Glutamatergic neuron (in vitro differentiated cells): Measurements from ENCODE around the gene GLIS1. TPM values are rescaled to one million over a fixed set of nuclear protein-coding genes. Genes with fewer than 3 reads are reported as not detected.

Experiments
- DNase-seq: peaks from one replicate; pipeline ENCODE4 v3.0.0; 2022
- H3K27ac Mint-ChIP-seq: one replicate; pipeline ENCODE4 v1.8.0; 2020; ENCODE audit warnings: mild to moderate bottlenecking, mixed read lengths, inconsistent platforms; ENCODE audit not compliant: unreplicated experiment
- H3K27me3 Mint-ChIP-seq: one replicate; pipeline ENCODE4 v1.8.0; 2020; ENCODE audit warnings: mild to moderate bottlenecking, moderate library complexity, mixed read lengths, inconsistent platforms; ENCODE audit not compliant: unreplicated experiment
- H3K36me3 Mint-ChIP-seq: one replicate; pipeline ENCODE4 v1.8.0; 2020; ENCODE audit warnings: mild to moderate bottlenecking, mixed read lengths, inconsistent platforms; ENCODE audit not compliant: unreplicated experiment
- H3K4me1 Mint-ChIP-seq: one replicate; pipeline ENCODE4 v1.8.0; 2020; ENCODE audit warnings: mild to moderate bottlenecking, low read depth, mixed read lengths, inconsistent platforms; ENCODE audit not compliant: unreplicated experiment
- H3K4me3 Mint-ChIP-seq: one replicate; pipeline ENCODE4 v1.8.0; 2020; ENCODE audit warnings: mild to moderate bottlenecking, mixed read lengths, inconsistent platforms; ENCODE audit not compliant: unreplicated experiment
- H3K9me3 Mint-ChIP-seq: one replicate; pipeline ENCODE4 v1.8.0; 2020; ENCODE audit warnings: mild to moderate bottlenecking, moderate library complexity, mixed read lengths, inconsistent platforms; ENCODE audit not compliant: unreplicated experiment
- total RNA-seq: library from RNA; stranded (reverse); fragmentation: NEBNext Ultra II Directional; extraction: Animal tissue kit (Norgen Biotek cat#: 25700); gene quantifications from one replicate; pipeline ENCODE4 v1.2.1, GENCODE V29; 2021; ENCODE audit not compliant: unreplicated experiment
- TF ChIP-seq, protein P1 (sequence below): fragments of 200-600 bp; sonication (generic); IDR thresholded peaks from one replicate; pipeline ENCODE4 v1.5.0; 2021; ENCODE audit not compliant: partially characterized antibody, unreplicated experiment

The GLIS1 gene
- total RNA-seq, 1 donor from 2014 or later: 0.76 TPM

DNA sequence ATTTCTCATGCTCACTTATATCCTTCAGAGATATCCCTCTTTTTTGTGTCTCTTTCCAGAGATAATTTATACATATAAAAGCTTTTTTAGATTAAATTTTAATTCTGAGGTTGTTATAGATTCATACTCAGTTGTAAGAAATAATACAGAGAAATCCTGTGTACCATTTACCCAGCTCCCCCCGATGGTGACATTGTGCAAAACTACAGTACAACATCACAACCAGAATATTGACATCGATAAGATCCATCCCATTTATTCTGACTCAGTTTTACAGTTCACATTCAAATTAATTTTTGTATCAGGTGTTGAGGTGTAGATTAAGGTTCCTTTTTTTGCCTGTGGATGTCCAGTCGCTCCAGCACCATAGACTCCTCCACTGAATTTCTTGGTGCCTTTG lies 265.5 kb downstream of the GLIS1 start:
- TF ChIP-seq, protein P1, sequence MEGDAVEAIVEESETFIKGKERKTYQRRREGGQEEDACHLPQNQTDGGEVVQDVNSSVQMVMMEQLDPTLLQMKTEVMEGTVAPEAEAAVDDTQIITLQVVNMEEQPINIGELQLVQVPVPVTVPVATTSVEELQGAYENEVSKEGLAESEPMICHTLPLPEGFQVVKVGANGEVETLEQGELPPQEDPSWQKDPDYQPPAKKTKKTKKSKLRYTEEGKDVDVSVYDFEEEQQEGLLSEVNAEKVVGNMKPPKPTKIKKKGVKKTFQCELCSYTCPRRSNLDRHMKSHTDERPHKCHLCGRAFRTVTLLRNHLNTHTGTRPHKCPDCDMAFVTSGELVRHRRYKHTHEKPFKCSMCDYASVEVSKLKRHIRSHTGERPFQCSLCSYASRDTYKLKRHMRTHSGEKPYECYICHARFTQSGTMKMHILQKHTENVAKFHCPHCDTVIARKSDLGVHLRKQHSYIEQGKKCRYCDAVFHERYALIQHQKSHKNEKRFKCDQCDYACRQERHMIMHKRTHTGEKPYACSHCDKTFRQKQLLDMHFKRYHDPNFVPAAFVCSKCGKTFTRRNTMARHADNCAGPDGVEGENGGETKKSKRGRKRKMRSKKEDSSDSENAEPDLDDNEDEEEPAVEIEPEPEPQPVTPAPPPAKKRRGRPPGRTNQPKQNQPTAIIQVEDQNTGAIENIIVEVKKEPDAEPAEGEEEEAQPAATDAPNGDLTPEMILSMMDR: peak; percentile 21
- H3K9me3 Mint-ChIP-seq: no peaks in the 10 kb centered on the region
- H3K27me3 Mint-ChIP-seq: peaks cover 5% of the 10 kb centered on the region
- DNase-seq: no peak
- H3K4me3 Mint-ChIP-seq: no peak overlapping the region
- H3K36me3 Mint-ChIP-seq: no peaks in the 10 kb centered on the region
- peaks cover 4% of the 10 kb centered on the region for H3K4me1 Mint-ChIP-seq
- H3K27ac Mint-ChIP-seq: no peak overlapping the region

DNA sequence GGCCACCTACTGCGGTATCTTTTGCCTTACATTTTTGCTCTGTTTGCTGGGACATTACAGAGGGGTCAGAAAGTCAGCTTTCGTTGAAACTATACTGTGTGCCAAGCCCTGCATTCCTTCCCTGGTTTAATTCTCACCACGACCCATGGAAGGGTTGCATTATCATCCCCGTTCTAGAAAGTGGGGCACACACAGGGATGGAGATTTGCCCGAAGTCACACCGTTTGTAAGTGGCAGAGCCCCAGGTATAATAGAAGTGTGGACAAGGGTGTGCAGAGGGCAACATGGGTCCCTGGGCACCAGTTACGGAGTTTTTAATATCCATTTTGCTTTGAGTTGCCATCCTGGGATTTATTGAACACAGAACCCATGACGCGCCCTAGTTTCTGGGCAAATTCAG lies 268.0 kb downstream of the GLIS1 start:
- Mint-ChIP-seq H3K4me1 (peaks cover 5% of the 10 kb centered on the region), H3K27me3 (peaks cover 4% of the 10 kb centered on the region), H3K36me3 (no peaks in the 10 kb centered on the region), H3K4me3 (no peak overlapping the region), H3K27ac (no peak overlapping the region), H3K9me3 (no peaks in the 10 kb centered on the region)
- no peak for DNase-seq
- TF ChIP-seq, protein P1: no peak

DNA sequence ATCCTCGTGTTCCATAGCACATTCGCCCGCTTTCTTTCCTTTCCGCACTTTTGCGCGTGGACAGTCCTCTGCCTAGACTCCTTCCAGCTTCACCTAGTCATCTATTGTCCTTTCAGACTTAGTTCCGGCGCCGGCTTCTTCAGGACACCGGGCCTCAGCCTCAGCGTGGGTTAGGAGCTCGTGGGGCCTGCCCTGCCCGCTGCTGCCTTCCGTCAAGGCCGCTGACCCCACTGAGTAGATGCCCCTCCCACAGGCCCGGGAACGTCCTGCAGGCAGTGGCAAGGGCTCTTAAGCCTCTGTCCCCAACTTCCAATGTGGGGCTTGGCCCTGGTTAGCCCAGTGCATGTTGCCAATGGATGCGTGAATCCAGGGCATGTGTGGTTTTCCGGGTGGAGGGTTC lies 268.4 kb downstream of the GLIS1 start:
- Mint-ChIP-seq H3K36me3 (no peaks in the 10 kb centered on the region), H3K27ac (no peak overlapping the region), H3K4me1 (peaks cover 5% of the 10 kb centered on the region), H3K4me3 (no peak overlapping the region), H3K27me3 (peaks cover 4% of the 10 kb centered on the region), H3K9me3 (no peaks in the 10 kb centered on the region)
- DNase-seq: no peak
- TF ChIP-seq, protein P1: no peak

DNA sequence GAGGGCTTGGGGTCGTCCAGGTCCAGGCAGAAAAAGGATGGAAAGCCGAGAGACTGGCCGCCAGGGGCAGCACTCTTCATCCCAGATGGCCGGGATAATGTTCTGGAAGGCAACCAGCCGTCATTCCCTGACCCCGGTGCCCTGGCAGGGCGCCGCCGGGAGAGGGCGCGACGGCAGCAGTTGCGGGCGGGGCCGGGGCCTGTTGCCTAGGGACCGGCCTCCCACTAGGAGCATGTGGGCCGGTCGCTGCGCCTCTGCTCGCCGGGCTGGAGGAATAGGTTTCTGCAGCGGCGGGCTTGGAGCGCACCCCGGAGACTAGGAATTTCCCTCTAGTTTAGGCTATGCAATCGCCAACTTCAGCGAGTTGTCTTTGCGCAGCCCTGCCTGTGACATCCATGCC lies 268.8 kb downstream of the GLIS1 start:
- DNase-seq: peak; percentile 93
- Mint-ChIP-seq H3K4me1 (peaks cover 5% of the 10 kb centered on the region), H3K36me3 (no peaks in the 10 kb centered on the region), H3K4me3 (no peak overlapping the region), H3K9me3 (no peaks in the 10 kb centered on the region), H3K27me3 (peaks cover 4% of the 10 kb centered on the region), H3K27ac (no peak overlapping the region)
- TF ChIP-seq, protein P1: peak; percentile 97

DNA sequence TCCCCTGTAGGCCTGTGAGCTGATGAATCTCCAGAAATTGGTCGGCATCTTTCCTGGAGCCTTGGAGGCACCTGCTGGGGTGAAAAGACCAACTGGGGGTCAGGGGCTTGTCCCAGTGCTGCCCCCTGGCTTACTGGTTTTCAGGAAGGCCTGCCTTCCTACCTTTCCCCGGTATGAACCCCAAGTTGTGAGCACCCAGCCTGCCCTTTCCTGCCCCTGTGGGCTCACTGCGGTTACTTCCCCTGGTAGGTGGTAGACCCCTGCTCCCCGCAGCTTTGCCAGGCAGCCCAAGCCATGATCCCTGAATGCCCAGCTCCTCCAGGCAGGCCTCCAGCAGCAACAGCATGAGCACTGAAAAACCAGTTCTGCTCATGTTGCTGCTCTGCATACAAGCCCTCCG lies 269.6 kb downstream of the GLIS1 start:
- H3K9me3 Mint-ChIP-seq: no peaks in the 10 kb centered on the region
- H3K4me1 Mint-ChIP-seq: peaks cover 5% of the 10 kb centered on the region
- no peak overlapping the region for H3K27ac Mint-ChIP-seq
- no peak overlapping the region for H3K4me3 Mint-ChIP-seq
- H3K27me3 Mint-ChIP-seq: peaks cover 4% of the 10 kb centered on the region
- H3K36me3 Mint-ChIP-seq: no peaks in the 10 kb centered on the region
- TF ChIP-seq, protein P1: no peak
- DNase-seq: no peak
